ENCODE results near the gene WNT1.

GRCh38 chr12:48965298-48965838 lies 12.8 kb upstream of the WNT1 start:
- TF ChIP-seq EZH2 (IDR thresholded peaks at IDR 0.05) (no peak), POLR2AphosphoS5 (IDR thresholded peaks at IDR 0.05; ENCODE audit: borderline replicate concordance, low read depth, low read length) (no peak), FOXP2 (optimal IDR thresholded peaks at IDR 0.05; ENCODE audit: control extremely low read depth, extremely low read length, insufficient read depth) (no peak)
